DOHH2 (cell line): ENCODE results near the gene HSFX4.
"Not testable (repeated sequence)": the region's sequence is repeated elsewhere in the genome, so short reads cannot be mapped to it uniquely, and the experiment has no call there.

ENCODE experiments used
- CTCF ChIP-seq: fragments of 200-600 bp; sonication (generic); IDR thresholded peaks from one replicate; pipeline ENCODE4 v1.5.1; 2014; ENCODE audit warnings: antibody characterized with exemption, mild to moderate bottlenecking, low read depth, low read length; ENCODE audit not compliant: poor library complexity, severe bottlenecking
- EZH2phosphoT487 ChIP-seq: fragments of 200-600 bp; sonication (generic); IDR thresholded peaks from 2 replicates; pipeline ENCODE4 v1.6.1; 2017; ENCODE audit warnings: borderline replicate concordance, mild to moderate bottlenecking, antibody characterized with exemption, low read length, moderate library complexity, mixed read lengths

GRCh38 chrX:149932970-149933369 lies 3.6 kb downstream of the HSFX4 start:
- not testable (repeated sequence) for TF ChIP-seq CTCF, EZH2phosphoT487
